ENCODE measurements around the gene MMP7.

The MMP7 gene

GRCh38 chr11:102499931-102500330 lies 30.6 kb downstream of the MMP7 start:
- in situ Hi-C loops (cut with HindIII; ENCODE audit: low pct_ligation_motif_present, low sequenced_read_pairs) = no loop called here
- no peaks in the 10 kb centered on the region for H3K27me3 ChIP-seq (replicated peaks)
- DNase-seq = no peak
- H3K27ac ChIP-seq = no peak overlapping the region
- TF ChIP-seq, protein P1, sequence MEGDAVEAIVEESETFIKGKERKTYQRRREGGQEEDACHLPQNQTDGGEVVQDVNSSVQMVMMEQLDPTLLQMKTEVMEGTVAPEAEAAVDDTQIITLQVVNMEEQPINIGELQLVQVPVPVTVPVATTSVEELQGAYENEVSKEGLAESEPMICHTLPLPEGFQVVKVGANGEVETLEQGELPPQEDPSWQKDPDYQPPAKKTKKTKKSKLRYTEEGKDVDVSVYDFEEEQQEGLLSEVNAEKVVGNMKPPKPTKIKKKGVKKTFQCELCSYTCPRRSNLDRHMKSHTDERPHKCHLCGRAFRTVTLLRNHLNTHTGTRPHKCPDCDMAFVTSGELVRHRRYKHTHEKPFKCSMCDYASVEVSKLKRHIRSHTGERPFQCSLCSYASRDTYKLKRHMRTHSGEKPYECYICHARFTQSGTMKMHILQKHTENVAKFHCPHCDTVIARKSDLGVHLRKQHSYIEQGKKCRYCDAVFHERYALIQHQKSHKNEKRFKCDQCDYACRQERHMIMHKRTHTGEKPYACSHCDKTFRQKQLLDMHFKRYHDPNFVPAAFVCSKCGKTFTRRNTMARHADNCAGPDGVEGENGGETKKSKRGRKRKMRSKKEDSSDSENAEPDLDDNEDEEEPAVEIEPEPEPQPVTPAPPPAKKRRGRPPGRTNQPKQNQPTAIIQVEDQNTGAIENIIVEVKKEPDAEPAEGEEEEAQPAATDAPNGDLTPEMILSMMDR (IDR thresholded peaks at IDR 0.05; ENCODE audit: low read depth, low read length, missing control alignments) = no peak
- no peaks in the 10 kb centered on the region for H3K36me3 ChIP-seq (replicated peaks)
- H3K4me3 ChIP-seq (ENCODE audit: low read depth, low read length) = no peak overlapping the region

- H3K27ac ChIP-seq = no peak overlapping the region
- H3K27me3 ChIP-seq (replicated peaks) = no peaks in the 10 kb centered on the region
- no peak for DNase-seq
- TF ChIP-seq, protein P1 (IDR thresholded peaks at IDR 0.05; ENCODE audit: low read depth, low read length, missing control alignments) = no peak
- no peaks in the 10 kb centered on the region for H3K36me3 ChIP-seq (replicated peaks)
- in situ Hi-C loops (cut with HindIII; ENCODE audit: low pct_ligation_motif_present, low sequenced_read_pairs) = no loop called here
- no peak overlapping the region for H3K4me3 ChIP-seq (ENCODE audit: low read depth, low read length)
These were observed 31.4 kb downstream of the MMP7 start for GRCh38 chr11:102499151-102499550.

- Histone ChIP-seq H3K4me3 (ENCODE audit: low read depth, low read length) (no peak overlapping the region), H3K27me3 (replicated peaks) (no peaks in the 10 kb centered on the region), H3K27ac (no peak overlapping the region), H3K36me3 (replicated peaks) (no peaks in the 10 kb centered on the region)
- in situ Hi-C loops (cut with HindIII; ENCODE audit: low pct_ligation_motif_present, low sequenced_read_pairs) = no loop called here
- TF ChIP-seq, protein P1 (IDR thresholded peaks at IDR 0.05; ENCODE audit: low read depth, low read length, missing control alignments) = no peak
- no peak for DNase-seq
These were observed 33.5 kb downstream of the MMP7 start for GRCh38 chr11:102497061-102497460.

- no peaks in the 10 kb centered on the region for H3K27me3 ChIP-seq (replicated peaks)
- H3K36me3 ChIP-seq (replicated peaks) = no peaks in the 10 kb centered on the region
- TF ChIP-seq, protein P1 (IDR thresholded peaks at IDR 0.05; ENCODE audit: low read depth, low read length, missing control alignments) = peak; percentile 63
- peak; percentile 43 for DNase-seq
- in situ Hi-C loops (cut with HindIII; ENCODE audit: low pct_ligation_motif_present, low sequenced_read_pairs) = no loop called here
- no peak overlapping the region for H3K4me3 ChIP-seq (ENCODE audit: low read depth, low read length)
- H3K27ac ChIP-seq = no peak overlapping the region
These were observed 35.1 kb downstream of the MMP7 start for GRCh38 chr11:102495161-102496042.

GRCh38 chr11:102494216-102494615 lies 36.3 kb downstream of the MMP7 start:
- Histone ChIP-seq H3K27me3 (replicated peaks) (no peaks in the 10 kb centered on the region), H3K27ac (no peak overlapping the region), H3K36me3 (replicated peaks) (no peaks in the 10 kb centered on the region), H3K4me3 (ENCODE audit: low read depth, low read length) (no peak overlapping the region)
- DNase-seq = peak; percentile 28
- TF ChIP-seq, protein P1 (IDR thresholded peaks at IDR 0.05; ENCODE audit: low read depth, low read length, missing control alignments) = no peak
- in situ Hi-C loops (cut with HindIII; ENCODE audit: low pct_ligation_motif_present, low sequenced_read_pairs) = no loop called here

Data from brain microvascular endothelial cell (primary cell).